ENCODE measurements around the gene ZC3H4.

The ZC3H4 gene

GRCh38 chr19:47020992-47021496, 92.5 kb downstream of the ZC3H4 start:
- no peak for DNase-seq (ENCODE audit: low spot score)

- no peak for DNase-seq (ENCODE audit: low spot score)
These were observed 93.3 kb downstream of the ZC3H4 start for GRCh38 chr19:47020132-47020805.

- DNase-seq (ENCODE audit: low spot score), result no peak
These were observed 94.0 kb downstream of the ZC3H4 start, which contains the start of gene NPAS1 for GRCh38 chr19:47019431-47020041. Gene NPAS1, plus strand, starts transcription at chr19:47019837. Its CDS starts 1,211 bp downstream, at chr19:47021048.

GRCh38 chr19:47018923-47019322, 94.7 kb downstream of the ZC3H4 start:
- DNase-seq (ENCODE audit: low spot score), result no peak
